A673 (cell line): ENCODE data around the gene ZYG11B.

ENCODE experiments used
- CTCF ChIP-seq: fragments of 300-800, 200-600 bp; sonication (generic); conservative IDR thresholded peaks from 2 replicates; pipeline ENCODE4 v1.5.1; 2017; ENCODE audit warnings: low read depth, mild to moderate bottlenecking, antibody characterized with exemption, low read length, moderate library complexity, mixed read lengths
- EZH2 ChIP-seq: fragments of 200-600 bp; sonication (generic); IDR thresholded peaks from 2 replicates; pipeline ENCODE4 v1.6.1; 2017; ENCODE audit warnings: borderline replicate concordance, low read depth, mild to moderate bottlenecking, mixed read lengths, antibody characterized with exemption, low read length; ENCODE audit not compliant: poor library complexity, severe bottlenecking

GRCh38 chr1:52683367-52683940, 42.8 kb upstream of the ZYG11B start:
- TF ChIP-seq CTCF (no peak), EZH2 (no peak)
